Pancreas (tissue), 10 donors: ENCODE measurements around the gene RNF181. TPM values are rescaled to one million over a fixed set of nuclear protein-coding genes. Genes with fewer than 3 reads are reported as not detected.
"Not testable (repeated sequence)": the region's sequence is repeated elsewhere in the genome, so short reads cannot be mapped to it uniquely, and the experiment has no call there.

ENCODE experiments used
- ATAC-seq, 4 donors: fragments of 200-7000 bp; cut with Tn5 transposase; one replicate each; pipeline versions ENCODE4 v1.8.0 to v1.9.1; 2020; ENCODE audit warnings: mild to moderate bottlenecking in 4 of 4, moderate library complexity in 4 of 4
- DNase-seq, 6 donors: peaks; one replicate each; pipeline ENCODE4 v3.0.0-alpha.2; 2020
- FAIRE-seq: peaks from 2 replicates; lab custom pipeline; 2012; peaks lifted over from hg19 to GRCh38; lab: Jason Lieb, UNC
- H3K27ac ChIP-seq, 4 donors: fragments of 200-600 bp; sonication (generic); 1 replicate in 3 of 4; 2 replicates in 1 of 4; pipeline versions ENCODE4 v1.5.0 to v1.8.0; 2020
- H3K27me3 ChIP-seq, 4 donors: fragments of 200-600 bp; one replicate each; pipeline ENCODE4 v1.8.0; 2021
- H3K36me3 ChIP-seq, 3 donors: fragments of 200-600 bp; sonication (generic) in 1 of 3; one replicate each; pipeline versions ENCODE4 v1.5.0 to v1.8.0; 2020 to 2021
- H3K4me1 ChIP-seq, 3 donors: fragments of 200-600 bp; one replicate each; pipeline ENCODE4 v1.8.0; 2021
- H3K4me3 ChIP-seq, 4 donors: fragments of 200-600 bp; sonication (generic) in 2 of 4; one replicate each; pipeline versions ENCODE4 v1.5.0 to v1.8.0; 2020 to 2021
- H3K9me3 ChIP-seq, 4 donors: fragments of 200-600 bp; one replicate each; pipeline ENCODE4 v1.8.0; 2021
- CTCF ChIP-seq, 4 donors: fragments of 200-600 bp; sonication (generic) in 3 of 4; IDR thresholded peaks; one replicate each; pipeline versions ENCODE4 v1.5.0 to v1.8.0; 2021; ENCODE audit warnings: antibody characterized with exemption in 4 of 4
- WGBS, 2 donors: extraction: QIAGEN DNeasy Blood & Tissue Kit; methylation state at CpG; one replicate each; pipeline ENCODE4 v1.1.7; 2013; 5-methylcytosine and 5-hydroxymethylcytosine counted together
- intact Hi-C, 3 donors: fragments of 100-400 bp; cut with DNase I; formaldehyde crosslinking; loops; one replicate each; pipeline versions ENCODE4 v1.11.1 to v1.14.2; 2022
- polyA plus RNA-seq, 2 donors: library from polyadenylated mRNA; stranded (reverse); fragments of 200-250 nt; gene quantifications; one replicate each; pipeline ENCODE4 v1.2.3, GENCODE V29; 2013
- total RNA-seq, 6 donors: library from RNA; stranded (reverse); fragmentation: NEBNext Ultra II Directional in 4 of 6; extraction: Animal tissue kit (Norgen Biotek cat#: 25700) in 4 of 6; gene quantifications; one replicate each; pipeline versions ENCODE4 v1.2.1 to v1.2.4, GENCODE V29; 2021 to 2023
- donor health status: healthy with polysubstance abuse.
- donor health status: DM: no; HTN: no; CAD: no; lungs with moderate emphysema.
- donor health status: DM: no; HTN: no; CAD: no.
- donor health status: control.
- donor health status: control.
- donor health status: Bipolar disorder and iron deficiency.
- donor health status: DM: yes; HTN: yes; CAD: no.
- donor health status: DM: no; HTN: no; CAD: no.
- donor health status: DM: no; HTN: no; CAD: no.
- donor health status: DM: yes; HTN: yes; CAD: no.

RNF181 gene
- total and polyA plus RNA-seq, 8 donors = 53.5 to 104 (median 65.5) TPM

- Histone ChIP-seq H3K4me1 (peaks cover 0 to 17% (median 0%) of the 10 kb centered on the region in 3 donors), H3K27me3 (no peaks in the 10 kb centered on the region), H3K36me3 (no peaks in the 10 kb centered on the region), H3K4me3 (peak overlapping the region; percentile 57 to 91 (median 72)), H3K27ac (peak overlapping the region; percentile 51 to 78 (median 64)), H3K9me3 (no peaks in the 10 kb centered on the region)
- peak in 2 of 4 donors; percentile 36 to 45 for ATAC-seq
- no peak for FAIRE-seq
- WGBS, 2 donors = 2 to 3% methylated on average over 23 to 24 of the region's 24 CpGs
- intact Hi-C loops = no loop called here
- no peak for TF ChIP-seq CTCF (IDR thresholded peaks at IDR 0.05)
- DNase-seq = no peak
Measured at GRCh38 chr2:85611217-85611704, 15.7 kb downstream of the RNF181 start.

- no peak for TF ChIP-seq CTCF (IDR thresholded peaks at IDR 0.05)
- Histone ChIP-seq H3K9me3 (no peaks in the 10 kb centered on the region), H3K27ac (peak within 1 kb of the TSS; percentile 51 to 78 (median 64)), H3K4me3 (peak within 1 kb of the TSS; percentile 57 to 91 (median 72)), H3K4me1 (peaks cover under 1 to 18% (median 3%) of the 10 kb centered on the region in 3 donors), H3K27me3 (no peaks in the 10 kb centered on the region), H3K36me3 (no peaks in the 10 kb centered on the region)
- ATAC-seq (peak; percentile 85 to 91 (median 88)), FAIRE-seq (no peak), DNase-seq (peak; percentile 87 to 95 (median 90))
- 7 to 16% methylated on average over 29 to 73 of the region's 73 CpGs for WGBS, 2 donors
- intact Hi-C loops = no loop called here
Measured at GRCh38 chr2:85611705-85612587, 16.4 kb downstream of the RNF181 start, which contains the start of gene C2orf68. Gene C2orf68 (minus strand): TSS chr2:85612066. CDS start chr2:85611984, 82 bp downstream.

- no peaks in the 10 kb centered on the region for H3K36me3 ChIP-seq
- no peak overlapping the region for H3K27ac ChIP-seq
- H3K4me3 ChIP-seq = no peak overlapping the region
- DNase-seq = peak in 1 of 6 donors; percentile 13
- no peak for ATAC-seq
- TF ChIP-seq CTCF (IDR thresholded peaks at IDR 0.05) = no peak
- intact Hi-C loops = no loop called here
- no peaks in the 10 kb centered on the region for H3K27me3 ChIP-seq
- peaks cover 5 to 23% (median 11%) of the 10 kb centered on the region in 3 donors for H3K4me1 ChIP-seq
- WGBS, 2 donors = 81 to 87% methylated on average over 10 of the region's 10 CpGs
- H3K9me3 ChIP-seq = no peaks in the 10 kb centered on the region
- FAIRE-seq = no peak
Measured at GRCh38 chr2:85613717-85614515, 18.4 kb downstream of the RNF181 start.

GRCh38 chr2:85614757-85615156 lies 19.2 kb downstream of the RNF181 start:
- H3K9me3 ChIP-seq, H3K27ac ChIP-seq, H3K4me3 ChIP-seq, FAIRE-seq, H3K36me3 ChIP-seq, ATAC-seq, H3K27me3 ChIP-seq, intact Hi-C loops: not testable (repeated sequence)
- WGBS, 2 donors = 92 to 97% methylated on average over 7 of the region's 7 CpGs
- peak in 1 of 6 donors; percentile 39 for DNase-seq
- H3K4me1 ChIP-seq = peaks cover 5 to 20% (median 11%) of the 10 kb centered on the region in 3 donors

- 83% methylated on average over 17 of the region's 17 CpGs for WGBS, 2 donors
Measured at GRCh38 chr2:85615413-85615728, 19.8 kb downstream of the RNF181 start.

GRCh38 chr2:85617723-85618122 lies 22.2 kb downstream of the RNF181 start:
- DNase-seq, H3K27ac ChIP-seq, FAIRE-seq, H3K27me3 ChIP-seq, H3K9me3 ChIP-seq, H3K4me3 ChIP-seq, intact Hi-C loops, ATAC-seq: not testable (repeated sequence)
- Histone ChIP-seq H3K4me1 (peaks cover 5 to 11% (median 9%) of the 10 kb centered on the region in 3 donors), H3K36me3 (peaks cover 0 to 33% (median 14%) of the 10 kb centered on the region in 3 donors)
- 77 to 79% methylated on average over 5 of the region's 5 CpGs for WGBS, 2 donors

More at GRCh38 chr2:85615413-85615728, 19.8 kb downstream of the RNF181 start:
- Histone ChIP-seq H3K36me3 (peaks cover 0 to 13% (median 0%) of the 10 kb centered on the region in 3 donors), H3K4me3 (peak overlapping the region in 2 of 4 donors; percentile 84 to 98), H3K4me1 (peaks cover 5 to 14% (median 11%) of the 10 kb centered on the region in 3 donors), H3K27me3 (no peaks in the 10 kb centered on the region), H3K27ac (peak overlapping the region in 2 of 4 donors; percentile 69 to 71), H3K9me3 (no peaks in the 10 kb centered on the region)
- TF ChIP-seq CTCF (IDR thresholded peaks at IDR 0.05) = no peak
- DNase-seq (peak in 1 of 6 donors; percentile 39), FAIRE-seq (no peak), ATAC-seq (no peak)
- intact Hi-C loops = no loop called here
